ENCODE measurements around the gene RHOBTB3.

DNA sequence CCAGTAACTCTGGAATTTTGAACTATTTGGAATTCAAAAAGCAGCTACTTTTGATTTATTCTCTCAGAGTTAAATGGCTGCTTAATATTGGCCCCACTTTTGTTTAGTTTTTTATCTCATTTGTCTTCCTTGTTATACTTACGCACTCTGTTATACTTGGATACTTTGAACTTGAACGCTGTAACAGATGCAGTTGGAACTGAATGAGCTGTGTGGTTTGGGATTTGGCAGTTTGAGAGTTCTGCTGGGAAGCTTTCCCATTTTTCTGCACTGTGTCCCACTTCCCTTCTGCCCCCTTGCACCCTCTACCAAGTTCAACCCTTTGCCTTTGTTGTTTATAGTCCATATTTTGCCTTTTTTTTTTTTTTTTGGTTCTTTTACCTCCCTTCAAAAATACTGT lies 3.8 kb downstream of the RHOBTB3 start:
- TF ChIP-seq, protein P1, sequence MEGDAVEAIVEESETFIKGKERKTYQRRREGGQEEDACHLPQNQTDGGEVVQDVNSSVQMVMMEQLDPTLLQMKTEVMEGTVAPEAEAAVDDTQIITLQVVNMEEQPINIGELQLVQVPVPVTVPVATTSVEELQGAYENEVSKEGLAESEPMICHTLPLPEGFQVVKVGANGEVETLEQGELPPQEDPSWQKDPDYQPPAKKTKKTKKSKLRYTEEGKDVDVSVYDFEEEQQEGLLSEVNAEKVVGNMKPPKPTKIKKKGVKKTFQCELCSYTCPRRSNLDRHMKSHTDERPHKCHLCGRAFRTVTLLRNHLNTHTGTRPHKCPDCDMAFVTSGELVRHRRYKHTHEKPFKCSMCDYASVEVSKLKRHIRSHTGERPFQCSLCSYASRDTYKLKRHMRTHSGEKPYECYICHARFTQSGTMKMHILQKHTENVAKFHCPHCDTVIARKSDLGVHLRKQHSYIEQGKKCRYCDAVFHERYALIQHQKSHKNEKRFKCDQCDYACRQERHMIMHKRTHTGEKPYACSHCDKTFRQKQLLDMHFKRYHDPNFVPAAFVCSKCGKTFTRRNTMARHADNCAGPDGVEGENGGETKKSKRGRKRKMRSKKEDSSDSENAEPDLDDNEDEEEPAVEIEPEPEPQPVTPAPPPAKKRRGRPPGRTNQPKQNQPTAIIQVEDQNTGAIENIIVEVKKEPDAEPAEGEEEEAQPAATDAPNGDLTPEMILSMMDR (IDR thresholded peaks at IDR 0.05): no peak
- TF ChIP-seq POLR2A (IDR thresholded peaks at IDR 0.05): no peak
